HepG2 (cell line): Measurements from ENCODE around the gene CA10. TPM values are rescaled to one million over a fixed set of nuclear protein-coding genes. Genes with fewer than 3 reads are reported as not detected.

ENCODE experiments used
- CEBPB ChIP-seq: IDR thresholded peaks from 2 replicates; pipeline ENCODE4 v1.6.1; 2011; ENCODE audit warnings: low read depth, low read length, improper control_type of control experiment, borderline replicate concordance
- CEBPG ChIP-seq: IDR thresholded peaks from 2 replicates; pipeline ENCODE4 v1.6.1; 2016
- DNMT1 ChIP-seq: sonication (generic); formaldehyde crosslinking; IDR thresholded peaks from 2 replicates; pipeline ENCODE4 v1.5.1; 2020; ENCODE audit warnings: mild to moderate bottlenecking, missing genetic modification reagents
- GATAD1 ChIP-seq: IDR thresholded peaks from 2 replicates; pipeline ENCODE4 v1.6.1; 2016; ENCODE audit warnings: missing genetic modification reagents, missing compliant biosample characterization
- HCFC1 ChIP-seq: fragments of 150-350 bp; IDR thresholded peaks from 2 replicates; pipeline ENCODE4 v1.6.1; 2014; ENCODE audit warnings: low read depth, low read length
- RCOR2 ChIP-seq: IDR thresholded peaks from 2 replicates; pipeline ENCODE4 v1.6.1; 2016; ENCODE audit warnings: missing biosample characterization, missing genetic modification reagents
- RXRB ChIP-seq: IDR thresholded peaks from 2 replicates; pipeline ENCODE4 v1.6.1; 2016; ENCODE audit warnings: borderline replicate concordance, missing genetic modification reagents, missing compliant biosample characterization
- TOE1 ChIP-seq: sonication (generic); formaldehyde crosslinking; IDR thresholded peaks from 2 replicates; pipeline ENCODE4 v1.4.0; 2020; ENCODE audit warnings: mild to moderate bottlenecking, missing genetic modification reagents
- U2AF2 ChIP-seq: fragments of 200-400 bp; formaldehyde crosslinking; IDR thresholded peaks from 2 replicates; pipeline ENCODE4 v1.6.1; 2017; ENCODE audit warnings: low read depth, mild to moderate bottlenecking, low read length
- XRCC5 ChIP-seq: fragments of 200-400 bp; formaldehyde crosslinking; optimal IDR thresholded peaks from 2 replicates; pipeline ENCODE3; 2017; ENCODE audit warnings: mild to moderate bottlenecking, low read length
- ZNF234 ChIP-seq: sonication (generic); formaldehyde crosslinking; conservative IDR thresholded peaks from 2 replicates; pipeline ENCODE4 v1.5.1; 2020; ENCODE audit warnings: mild to moderate bottlenecking, missing genetic modification reagents
- ZNF616 ChIP-seq: sonication (generic); formaldehyde crosslinking; IDR thresholded peaks from 2 replicates; pipeline ENCODE4 v1.5.0; 2020; ENCODE audit warnings: low read depth, mild to moderate bottlenecking, missing genetic modification reagents
- ZNF7 ChIP-seq: IDR thresholded peaks from 2 replicates; pipeline ENCODE4 v1.6.1; 2016; ENCODE audit warnings: missing biosample characterization, missing genetic modification reagents
- ZNF891 ChIP-seq: sonication (generic); formaldehyde crosslinking; IDR thresholded peaks from 2 replicates; pipeline ENCODE4 v1.5.0; 2020; ENCODE audit warnings: mild to moderate bottlenecking, missing genetic modification reagents
- polyA plus RNA-seq, 8 experiments: library from polyadenylated mRNA; depleted of rRNA in 3 of 8; stranded (reverse) in 7 of 8; unstranded in 1 of 8; fragments of >200 nt; fragmentation: Illumina TruSeq in 4 of 8; extraction: Trizol in 4 of 8; gene quantifications; 2 replicates each; pipeline versions ENCODE4 v1.2.1 to v1.2.3, GENCODE V29; 2011 to 2016; ENCODE audit warnings: low read depth in 4 of 8, missing spikeins in 1 of 8, mixed read lengths in 1 of 8; ENCODE audit not compliant: insufficient read depth in 1 of 8
- total RNA-seq, 5 experiments: library from RNA; depleted of rRNA; stranded (reverse); fragments of >200 nt; fragmentation: Illumina TruSeq; extraction: Trizol; gene quantifications; 2 replicates each; pipeline ENCODE4 v1.2.3, GENCODE V29; 2016; ENCODE audit warnings: low read depth in 1 of 5
- TF ChIP-seq, protein P1 (sequence below), 2 experiments: fragments of 450-650 bp in 1 of 2; sonication (generic) in 1 of 2; formaldehyde crosslinking in 1 of 2; IDR thresholded peaks; 2 replicates each; pipeline versions ENCODE4 v1.6.1 to v1.8.0; 2016 to 2022; ENCODE audit warnings: antibody characterized with exemption in 1 of 2, mild to moderate bottlenecking in 1 of 2, missing genetic modification reagents in 1 of 2
- TF ChIP-seq, protein P2 (sequence below): sonication (generic); formaldehyde crosslinking; IDR thresholded peaks from 2 replicates; pipeline ENCODE4 v1.5.0; 2020; ENCODE audit warnings: missing genetic modification reagents
- TF ChIP-seq, protein P3 (sequence below): IDR thresholded peaks from 2 replicates; pipeline ENCODE4 v1.6.1; 2012; ENCODE audit warnings: low read length, improper control_type of control experiment

Gene CA10
- total and polyA plus RNA-seq, 2 of the 13 experiments (the other 11 are each of a cell fraction or from before 2014, with no cell fraction given), result not detected

DNA sequence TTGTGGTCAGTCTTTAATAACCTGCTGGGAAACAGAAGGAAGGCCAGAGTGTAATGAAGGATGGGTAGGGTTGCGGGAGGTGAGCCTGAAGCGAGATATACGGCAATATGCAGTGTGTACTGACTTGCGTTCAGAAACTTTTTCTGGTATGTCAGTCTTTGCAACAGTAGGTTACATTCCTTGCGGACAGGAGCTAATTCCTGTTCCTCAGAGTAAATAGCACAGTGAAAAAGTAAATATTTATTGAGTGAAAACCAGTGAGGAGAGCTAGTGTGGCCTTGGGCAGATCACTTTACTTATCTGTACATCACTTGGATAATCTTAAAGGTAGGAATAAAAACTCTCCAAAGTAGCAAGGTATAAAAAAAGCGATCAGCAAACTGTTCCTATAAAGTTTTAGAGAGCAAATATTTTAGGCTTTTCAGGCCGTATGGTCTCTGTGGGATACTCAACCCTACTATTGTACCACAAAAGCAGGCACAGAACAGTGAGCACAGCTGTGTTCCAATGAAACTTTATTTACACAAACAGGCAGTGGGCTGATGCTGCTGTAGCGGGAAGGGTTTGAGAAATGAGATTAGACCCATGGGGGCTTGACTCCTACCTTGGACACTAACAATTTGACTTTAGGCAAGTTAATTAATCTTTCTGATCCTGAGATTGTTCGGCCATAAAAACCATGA lies 550.1 kb downstream of the CA10 start (continued):
- TF ChIP-seq, protein P1, sequence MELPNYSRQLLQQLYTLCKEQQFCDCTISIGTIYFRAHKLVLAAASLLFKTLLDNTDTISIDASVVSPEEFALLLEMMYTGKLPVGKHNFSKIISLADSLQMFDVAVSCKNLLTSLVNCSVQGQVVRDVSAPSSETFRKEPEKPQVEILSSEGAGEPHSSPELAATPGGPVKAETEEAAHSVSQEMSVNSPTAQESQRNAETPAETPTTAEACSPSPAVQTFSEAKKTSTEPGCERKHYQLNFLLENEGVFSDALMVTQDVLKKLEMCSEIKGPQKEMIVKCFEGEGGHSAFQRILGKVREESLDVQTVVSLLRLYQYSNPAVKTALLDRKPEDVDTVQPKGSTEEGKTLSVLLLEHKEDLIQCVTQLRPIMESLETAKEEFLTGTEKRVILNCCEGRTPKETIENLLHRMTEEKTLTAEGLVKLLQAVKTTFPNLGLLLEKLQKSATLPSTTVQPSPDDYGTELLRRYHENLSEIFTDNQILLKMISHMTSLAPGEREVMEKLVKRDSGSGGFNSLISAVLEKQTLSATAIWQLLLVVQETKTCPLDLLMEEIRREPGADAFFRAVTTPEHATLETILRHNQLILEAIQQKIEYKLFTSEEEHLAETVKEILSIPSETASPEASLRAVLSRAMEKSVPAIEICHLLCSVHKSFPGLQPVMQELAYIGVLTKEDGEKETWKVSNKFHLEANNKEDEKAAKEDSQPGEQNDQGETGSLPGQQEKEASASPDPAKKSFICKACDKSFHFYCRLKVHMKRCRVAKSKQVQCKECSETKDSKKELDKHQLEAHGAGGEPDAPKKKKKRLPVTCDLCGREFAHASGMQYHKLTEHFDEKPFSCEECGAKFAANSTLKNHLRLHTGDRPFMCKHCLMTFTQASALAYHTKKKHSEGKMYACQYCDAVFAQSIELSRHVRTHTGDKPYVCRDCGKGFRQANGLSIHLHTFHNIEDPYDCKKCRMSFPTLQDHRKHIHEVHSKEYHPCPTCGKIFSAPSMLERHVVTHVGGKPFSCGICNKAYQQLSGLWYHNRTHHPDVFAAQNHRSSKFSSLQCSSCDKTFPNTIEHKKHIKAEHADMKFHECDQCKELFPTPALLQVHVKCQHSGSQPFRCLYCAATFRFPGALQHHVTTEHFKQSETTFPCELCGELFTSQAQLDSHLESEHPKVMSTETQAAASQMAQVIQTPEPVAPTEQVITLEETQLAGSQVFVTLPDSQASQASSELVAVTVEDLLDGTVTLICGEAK (IDR thresholded peaks at IDR 0.05), result no peak
- TF ChIP-seq, protein P1 (CRISPR knock-in tag; IDR thresholded peaks at IDR 0.05), result peak; percentile 89
- TF ChIP-seq DNMT1 (CRISPR knock-in tag) (no peak), ZNF7 (CRISPR knock-in tag) (peak; percentile 59; the same call in 1 of the 2 replicates), HCFC1 (no peak), ZNF234 (CRISPR knock-in tag) (no peak), ZNF891 (CRISPR knock-in tag) (no peak), GATAD1 (CRISPR knock-in tag) (peak; percentile 37; the same call in 1 of the 2 replicates), CEBPB (no peak), CEBPG (CRISPR knock-in tag) (no peak), U2AF2 (no peak), ZNF616 (CRISPR knock-in tag) (no peak), RXRB (CRISPR knock-in tag) (peak; percentile 29; the same call in 1 of the 2 replicates), RCOR2 (no peak), TOE1 (CRISPR knock-in tag) (no peak), XRCC5 (no peak)
- TF ChIP-seq, protein P2, sequence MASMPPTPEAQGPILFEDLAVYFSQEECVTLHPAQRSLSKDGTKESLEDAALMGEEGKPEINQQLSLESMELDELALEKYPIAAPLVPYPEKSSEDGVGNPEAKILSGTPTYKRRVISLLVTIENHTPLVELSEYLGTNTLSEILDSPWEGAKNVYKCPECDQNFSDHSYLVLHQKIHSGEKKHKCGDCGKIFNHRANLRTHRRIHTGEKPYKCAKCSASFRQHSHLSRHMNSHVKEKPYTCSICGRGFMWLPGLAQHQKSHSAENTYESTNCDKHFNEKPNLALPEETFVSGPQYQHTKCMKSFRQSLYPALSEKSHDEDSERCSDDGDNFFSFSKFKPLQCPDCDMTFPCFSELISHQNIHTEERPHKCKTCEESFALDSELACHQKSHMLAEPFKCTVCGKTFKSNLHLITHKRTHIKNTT, result no peak
- TF ChIP-seq, protein P3, sequence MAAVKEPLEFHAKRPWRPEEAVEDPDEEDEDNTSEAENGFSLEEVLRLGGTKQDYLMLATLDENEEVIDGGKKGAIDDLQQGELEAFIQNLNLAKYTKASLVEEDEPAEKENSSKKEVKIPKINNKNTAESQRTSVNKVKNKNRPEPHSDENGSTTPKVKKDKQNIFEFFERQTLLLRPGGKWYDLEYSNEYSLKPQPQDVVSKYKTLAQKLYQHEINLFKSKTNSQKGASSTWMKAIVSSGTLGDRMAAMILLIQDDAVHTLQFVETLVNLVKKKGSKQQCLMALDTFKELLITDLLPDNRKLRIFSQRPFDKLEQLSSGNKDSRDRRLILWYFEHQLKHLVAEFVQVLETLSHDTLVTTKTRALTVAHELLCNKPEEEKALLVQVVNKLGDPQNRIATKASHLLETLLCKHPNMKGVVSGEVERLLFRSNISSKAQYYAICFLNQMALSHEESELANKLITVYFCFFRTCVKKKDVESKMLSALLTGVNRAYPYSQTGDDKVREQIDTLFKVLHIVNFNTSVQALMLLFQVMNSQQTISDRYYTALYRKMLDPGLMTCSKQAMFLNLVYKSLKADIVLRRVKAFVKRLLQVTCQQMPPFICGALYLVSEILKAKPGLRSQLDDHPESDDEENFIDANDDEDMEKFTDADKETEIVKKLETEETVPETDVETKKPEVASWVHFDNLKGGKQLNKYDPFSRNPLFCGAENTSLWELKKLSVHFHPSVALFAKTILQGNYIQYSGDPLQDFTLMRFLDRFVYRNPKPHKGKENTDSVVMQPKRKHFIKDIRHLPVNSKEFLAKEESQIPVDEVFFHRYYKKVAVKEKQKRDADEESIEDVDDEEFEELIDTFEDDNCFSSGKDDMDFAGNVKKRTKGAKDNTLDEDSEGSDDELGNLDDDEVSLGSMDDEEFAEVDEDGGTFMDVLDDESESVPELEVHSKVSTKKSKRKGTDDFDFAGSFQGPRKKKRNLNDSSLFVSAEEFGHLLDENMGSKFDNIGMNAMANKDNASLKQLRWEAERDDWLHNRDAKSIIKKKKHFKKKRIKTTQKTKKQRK, result no peak
